ENCODE results near the gene ZC3H4.

The ZC3H4 gene

GRCh38 chr19:47019431-47020041, 94.0 kb downstream of the ZC3H4 start, which contains the start of gene NPAS1:
Gene NPAS1, plus strand, starts transcription at chr19:47019837. Its CDS starts 1,211 bp downstream, at chr19:47021048.
- DNase-seq, result no peak

- no peak for DNase-seq
These were observed 94.7 kb downstream of the ZC3H4 start for GRCh38 chr19:47018923-47019322.

All from GOT3 (cell line).